Upper lobe of left lung (tissue), 6 donors: ENCODE results near the gene SPATA2L. TPM values are rescaled to one million over a fixed set of nuclear protein-coding genes. Genes with fewer than 3 reads are reported as not detected.

Experiments used
- ATAC-seq, 2 donors: fragments of 200-7000 bp; cut with Tn5 transposase; one replicate each; pipeline ENCODE4 v1.9.1; 2022; ENCODE audit warnings: mild to moderate bottlenecking in 2 of 2, moderate library complexity in 2 of 2; ENCODE audit not compliant: low FRiP score in 2 of 2
- DNase-seq, 2 donors: peaks; one replicate each; pipeline ENCODE4 v3.0.0-alpha.2; 2019 to 2020
- H3K27ac ChIP-seq, 4 donors: fragments of 200-600 bp; sonication (generic); one replicate each; pipeline ENCODE4 v1.5.1; 2016 to 2019
- H3K27me3 ChIP-seq, 4 donors: fragments of 200-600 bp; sonication (generic); one replicate each; pipeline ENCODE4 v1.5.1; 2017 to 2019
- H3K36me3 ChIP-seq, 4 donors: fragments of 200-600 bp; sonication (generic); one replicate each; pipeline ENCODE4 v1.5.1; 2016 to 2019
- H3K4me1 ChIP-seq, 4 donors: fragments of 200-600 bp; sonication (generic); one replicate each; pipeline ENCODE4 v1.5.1; 2018 to 2019
- H3K4me3 ChIP-seq, 4 donors: fragments of 200-600 bp; sonication (generic); one replicate each; pipeline ENCODE4 v1.5.1; 2017 to 2019; ENCODE audit warnings: mild to moderate bottlenecking in 2 of 4, moderate library complexity in 1 of 4
- H3K9me3 ChIP-seq, 4 donors: fragments of 200-600 bp; sonication (generic); one replicate each; pipeline ENCODE4 v1.5.1; 2018 to 2019
- CTCF ChIP-seq, 6 experiments: fragments of 450-650 bp in 4 of 6; fragments of 200-600 bp in 2 of 6; sonication (generic) in 2 of 6; IDR thresholded peaks; one replicate each; pipeline ENCODE4 v1.5.1; 2016 to 2019; ENCODE audit warnings: antibody characterized with exemption in 6 of 6
- EP300 ChIP-seq, 4 donors: sonication (generic); formaldehyde crosslinking; IDR thresholded peaks; one replicate each; pipeline ENCODE4 v1.5.1; 2017; ENCODE audit warnings: antibody characterized with exemption in 4 of 4, control low read depth in 2 of 4
- POLR2A ChIP-seq, 4 donors: fragments of 450-650 bp; IDR thresholded peaks; one replicate each; pipeline ENCODE4 v1.5.1; 2016 to 2017; ENCODE audit warnings: antibody characterized with exemption in 4 of 4, mild to moderate bottlenecking in 2 of 4
- POLR2AphosphoS5 ChIP-seq, 2 donors: sonication (generic); formaldehyde crosslinking; IDR thresholded peaks; one replicate each; pipeline ENCODE4 v1.5.1; 2017; ENCODE audit warnings: antibody characterized with exemption in 2 of 2
- WGBS, 2 donors: methylation state at CpG; one replicate each; pipeline ENCODE4 v1.1.5; 2017 to 2018; 5-methylcytosine and 5-hydroxymethylcytosine counted together
- total RNA-seq, 6 donors: library from RNA; depleted of rRNA in 4 of 6; stranded (reverse); fragments of >200 nt in 4 of 6; gene quantifications; one replicate each; pipeline versions ENCODE4 v1.1.0 to v1.2.1, GENCODE V29; 2016 to 2021
- donor health status: DM: no; HTN: no; CAD: no; lungs with moderate emphysema.
- donor health status: DM: no; HTN: yes; CAD: no; lungs with severe emphysema.

SPATA2L gene
- total RNA-seq, result 10 to 100 TPM; 11.5 to 49.3 (median 26.5) TPM

- H3K27me3 ChIP-seq, result no peaks in the 10 kb centered on the region
- peaks cover 15 to 39% (median 25%) of the 10 kb centered on the region in 4 donors for H3K4me1 ChIP-seq
- no peaks in the 10 kb centered on the region for H3K9me3 ChIP-seq
- 3 to 5% methylated on average over 38 to 60 of the region's 97 CpGs for WGBS, 2 donors
- ATAC-seq (peak; percentile 91 to 92), DNase-seq (peak; percentile 95 to 98)
- H3K36me3 ChIP-seq, result peaks cover 0 to 15% (median 13%) of the 10 kb centered on the region in 4 donors
- TF ChIP-seq POLR2AphosphoS5 (IDR thresholded peaks at IDR 0.05) (peak; percentile 69 to 85), POLR2A (IDR thresholded peaks at IDR 0.05) (peak; percentile 30 to 93 (median 80)), CTCF (IDR thresholded peaks at IDR 0.05) (peak in 2 of 6 experiments; percentile 27 to 33), EP300 (IDR thresholded peaks at IDR 0.05) (no peak)
- peak within 1 kb of the TSS; percentile 74 to 90 (median 83) for H3K4me3 ChIP-seq
- peak within 1 kb of the TSS; percentile 83 to 95 (median 90) for H3K27ac ChIP-seq
These were observed at the start of gene SPATA2L for GRCh38 chr16:89701425-89702406. SPATA2L (minus strand) TSS chr16:89701705; CDS start chr16:89701232, 473 bp downstream.

GRCh38 chr16:89749637-89750036, 48.1 kb upstream of the SPATA2L start:
- TF ChIP-seq POLR2AphosphoS5 (IDR thresholded peaks at IDR 0.05), result no peak
- TF ChIP-seq POLR2A (IDR thresholded peaks at IDR 0.05), result no peak
- no peak for TF ChIP-seq CTCF (IDR thresholded peaks at IDR 0.05)
- TF ChIP-seq EP300 (IDR thresholded peaks at IDR 0.05), result no peak
- DNase-seq (peak in 1 of 2 donors; percentile 66), ATAC-seq (peak; percentile 63 to 80)
- Histone ChIP-seq H3K4me3 (no peak overlapping the region), H3K27me3 (no peaks in the 10 kb centered on the region), H3K27ac (peak overlapping the region in 1 of 4 donors; percentile 35), H3K36me3 (peaks cover 0 to 28% (median 12%) of the 10 kb centered on the region in 4 donors), H3K9me3 (no peaks in the 10 kb centered on the region), H3K4me1 (peaks cover 0 to 5% (median 0%) of the 10 kb centered on the region in 4 donors)
- 51 to 79% methylated on average over 8 to 10 of the region's 10 CpGs for WGBS, 2 donors

- peaks cover 0 to 28% (median 13%) of the 10 kb centered on the region in 4 donors for H3K36me3 ChIP-seq
- H3K27ac ChIP-seq, result no peak overlapping the region
- WGBS, 2 donors, result 92 to 93% methylated on average over 11 of the region's 11 CpGs
- no peaks in the 10 kb centered on the region for H3K27me3 ChIP-seq
- H3K4me1 ChIP-seq, result peaks cover 0 to 5% (median 0%) of the 10 kb centered on the region in 4 donors
- TF ChIP-seq EP300 (IDR thresholded peaks at IDR 0.05), result no peak
- TF ChIP-seq CTCF (IDR thresholded peaks at IDR 0.05), result no peak
- no peak for TF ChIP-seq POLR2A (IDR thresholded peaks at IDR 0.05)
- no peak for TF ChIP-seq POLR2AphosphoS5 (IDR thresholded peaks at IDR 0.05)
- ATAC-seq (no peak), DNase-seq (no peak)
- no peak overlapping the region for H3K4me3 ChIP-seq
- no peaks in the 10 kb centered on the region for H3K9me3 ChIP-seq
These were observed 47.4 kb upstream of the SPATA2L start for GRCh38 chr16:89748921-89749320.

- peaks cover 0 to 5% (median 0%) of the 10 kb centered on the region in 4 donors for H3K4me1 ChIP-seq
- no peak for DNase-seq
- ATAC-seq, result no peak
- no peak overlapping the region for H3K4me3 ChIP-seq
- 92 to 100% methylated on average over 6 to 9 of the region's 9 CpGs for WGBS, 2 donors
- peaks cover 0 to 28% (median 13%) of the 10 kb centered on the region in 4 donors for H3K36me3 ChIP-seq
- no peak for TF ChIP-seq CTCF (IDR thresholded peaks at IDR 0.05)
- no peak for TF ChIP-seq POLR2A (IDR thresholded peaks at IDR 0.05)
- TF ChIP-seq EP300 (IDR thresholded peaks at IDR 0.05), result no peak
- no peak for TF ChIP-seq POLR2AphosphoS5 (IDR thresholded peaks at IDR 0.05)
- H3K27me3 ChIP-seq, result no peaks in the 10 kb centered on the region
- no peak overlapping the region for H3K27ac ChIP-seq
- no peaks in the 10 kb centered on the region for H3K9me3 ChIP-seq
These were observed 46.6 kb upstream of the SPATA2L start for GRCh38 chr16:89748076-89748475.
